Fibroblast of lung (primary cell): ENCODE results near the gene CYLD.

Source experiments
- CTCF ChIP-seq, 2 donors: IDR thresholded peaks in 1 of 2; conservative IDR thresholded peaks in 1 of 2; 1 replicate in 1 of 2; 2 replicates in 1 of 2; pipeline ENCODE4 v1.5.1; 2011 to 2012; ENCODE audit warnings: low read length in 2 of 2, control low read depth in 1 of 2, inconsistent platforms in 1 of 2, low read depth in 1 of 2, mild to moderate bottlenecking in 1 of 2
- EZH2 ChIP-seq: IDR thresholded peaks from 2 replicates; pipeline ENCODE4 v1.5.1; 2012; ENCODE audit warnings: low read length, control low read depth, mild to moderate bottlenecking; ENCODE audit errors: missing control alignments

GRCh38 chr16:50842013-50842505, 100.2 kb downstream of the CYLD start:
- TF ChIP-seq CTCF (conservative IDR thresholded peaks at IDR 0.05 in 1 of 2, IDR thresholded peaks at IDR 0.05 in 1 of 2; ENCODE audit: low read depth in 1 of 2, low read length in 2 of 2) (no peak), EZH2 (no peak)
